Daoy (cell line): ENCODE measurements around the gene ROR1. TPM values are rescaled to one million over a fixed set of nuclear protein-coding genes. Genes with fewer than 3 reads are reported as not detected.
A peak's percentile ranks its signal among the peaks of the same experiment; 100 is the strongest.

Experiments
- DNase-seq: peaks from one replicate; pipeline ENCODE4 v3.0.0-alpha.2; 2015; ENCODE audit warnings: low read depth
- total RNA-seq: library from RNA; depleted of rRNA; stranded (reverse); fragments of >200 nt; shearing (Covaris generic); gene quantifications from 2 replicates; pipeline ENCODE4 v1.2.3, GENCODE V29; 2014

Gene ROR1
- total RNA-seq, 1 experiment from 2014 or later = 17.4 TPM

- DNase-seq = no peak
Observed at GRCh38 chr1:63907051-63907450, 133.2 kb downstream of the ROR1 start.

- no peak for DNase-seq
Observed at GRCh38 chr1:63908016-63908415, 134.2 kb downstream of the ROR1 start.

GRCh38 chr1:63909526-63909925 is 135.7 kb downstream of the ROR1 start:
- no peak for DNase-seq

GRCh38 chr1:63911049-63911448 is 137.2 kb downstream of the ROR1 start:
- no peak for DNase-seq

- DNase-seq = no peak
Observed at GRCh38 chr1:63912643-63913042, 138.8 kb downstream of the ROR1 start.

GRCh38 chr1:63913533-63913932 is 139.7 kb downstream of the ROR1 start:
- peak; percentile 39 for DNase-seq

- DNase-seq = peak; percentile 34
Observed at GRCh38 chr1:63914241-63914640, 140.4 kb downstream of the ROR1 start.

- DNase-seq = no peak
Observed at GRCh38 chr1:63914706-63915105, 140.9 kb downstream of the ROR1 start.

GRCh38 chr1:63915121-63915520 is 141.3 kb downstream of the ROR1 start:
- DNase-seq = peak; percentile 47

GRCh38 chr1:63916485-63917360 is 142.9 kb downstream of the ROR1 start:
- peak; percentile 32 for DNase-seq

- peak; percentile 53 for DNase-seq
Observed at GRCh38 chr1:63917571-63918417, 144.0 kb downstream of the ROR1 start.

GRCh38 chr1:63918418-63918945 is 144.7 kb downstream of the ROR1 start:
- no peak for DNase-seq

GRCh38 chr1:63920154-63921117 is 146.6 kb downstream of the ROR1 start:
- DNase-seq = peak; percentile 91

- DNase-seq = no peak
Observed at GRCh38 chr1:63921359-63921758, 147.5 kb downstream of the ROR1 start.

- DNase-seq = no peak
Observed at GRCh38 chr1:63921802-63922201, 148.0 kb downstream of the ROR1 start.

GRCh38 chr1:63922848-63923247 is 149.0 kb downstream of the ROR1 start:
- no peak for DNase-seq

- DNase-seq = no peak
Observed at GRCh38 chr1:63923302-63923701, 149.5 kb downstream of the ROR1 start.

GRCh38 chr1:63924600-63924999 is 150.8 kb downstream of the ROR1 start:
- DNase-seq = no peak

- no peak for DNase-seq
Observed at GRCh38 chr1:63928186-63929105, 154.6 kb downstream of the ROR1 start.

GRCh38 chr1:63929106-63929478 is 155.3 kb downstream of the ROR1 start:
- no peak for DNase-seq
